ENCODE measurements around the gene MRTFB.

GRCh38 chr16:14100825-14101224 is 29.7 kb downstream of the MRTFB start:
- no peak for TF ChIP-seq POLR2AphosphoS5 (IDR thresholded peaks at IDR 0.05)
- TF ChIP-seq, protein P1, sequence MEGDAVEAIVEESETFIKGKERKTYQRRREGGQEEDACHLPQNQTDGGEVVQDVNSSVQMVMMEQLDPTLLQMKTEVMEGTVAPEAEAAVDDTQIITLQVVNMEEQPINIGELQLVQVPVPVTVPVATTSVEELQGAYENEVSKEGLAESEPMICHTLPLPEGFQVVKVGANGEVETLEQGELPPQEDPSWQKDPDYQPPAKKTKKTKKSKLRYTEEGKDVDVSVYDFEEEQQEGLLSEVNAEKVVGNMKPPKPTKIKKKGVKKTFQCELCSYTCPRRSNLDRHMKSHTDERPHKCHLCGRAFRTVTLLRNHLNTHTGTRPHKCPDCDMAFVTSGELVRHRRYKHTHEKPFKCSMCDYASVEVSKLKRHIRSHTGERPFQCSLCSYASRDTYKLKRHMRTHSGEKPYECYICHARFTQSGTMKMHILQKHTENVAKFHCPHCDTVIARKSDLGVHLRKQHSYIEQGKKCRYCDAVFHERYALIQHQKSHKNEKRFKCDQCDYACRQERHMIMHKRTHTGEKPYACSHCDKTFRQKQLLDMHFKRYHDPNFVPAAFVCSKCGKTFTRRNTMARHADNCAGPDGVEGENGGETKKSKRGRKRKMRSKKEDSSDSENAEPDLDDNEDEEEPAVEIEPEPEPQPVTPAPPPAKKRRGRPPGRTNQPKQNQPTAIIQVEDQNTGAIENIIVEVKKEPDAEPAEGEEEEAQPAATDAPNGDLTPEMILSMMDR (IDR thresholded peaks at IDR 0.05): no peak
